Measurements from ENCODE around the gene IRF4.

The IRF4 gene

GRCh38 chr6:428047-428603 lies 36.6 kb downstream of the IRF4 start:
- no peak for TF ChIP-seq CTCF (IDR thresholded peaks at IDR 0.05; ENCODE audit: low read depth, low read length, missing control alignments)
- no peak overlapping the region for H3K4me3 ChIP-seq (ENCODE audit: low read depth, low read length)
- DNase-seq (ENCODE audit: low read depth): no peak
- in situ Hi-C loops (cut with HindIII; ENCODE audit: low sequenced_read_pairs): no loop called here

- no peak for DNase-seq (ENCODE audit: low read depth)
- no peak for TF ChIP-seq CTCF (IDR thresholded peaks at IDR 0.05; ENCODE audit: low read depth, low read length, missing control alignments)
- in situ Hi-C loops (cut with HindIII; ENCODE audit: low sequenced_read_pairs): no loop called here
- no peak overlapping the region for H3K4me3 ChIP-seq (ENCODE audit: low read depth, low read length)
Observed at GRCh38 chr6:429515-430121, 38.1 kb downstream of the IRF4 start.

- in situ Hi-C loops (cut with HindIII; ENCODE audit: low sequenced_read_pairs): no loop called here
- no peak for DNase-seq (ENCODE audit: low read depth)
- H3K4me3 ChIP-seq (ENCODE audit: low read depth, low read length): no peak overlapping the region
- no peak for TF ChIP-seq CTCF (IDR thresholded peaks at IDR 0.05; ENCODE audit: low read depth, low read length, missing control alignments)
Observed at GRCh38 chr6:431504-431903, 40.0 kb downstream of the IRF4 start.

- no peak overlapping the region for H3K4me3 ChIP-seq (ENCODE audit: low read depth, low read length)
- TF ChIP-seq CTCF (IDR thresholded peaks at IDR 0.05; ENCODE audit: low read depth, low read length, missing control alignments): no peak
- DNase-seq (ENCODE audit: low read depth): no peak
- in situ Hi-C loops (cut with HindIII; ENCODE audit: low sequenced_read_pairs): no loop called here
Observed at GRCh38 chr6:431986-432385, 40.4 kb downstream of the IRF4 start.

- in situ Hi-C loops (cut with HindIII; ENCODE audit: low sequenced_read_pairs): no loop called here
- H3K4me3 ChIP-seq (ENCODE audit: low read depth, low read length): no peak overlapping the region
- no peak for DNase-seq (ENCODE audit: low read depth)
- no peak for TF ChIP-seq CTCF (IDR thresholded peaks at IDR 0.05; ENCODE audit: low read depth, low read length, missing control alignments)
Observed at GRCh38 chr6:434051-434705, 42.6 kb downstream of the IRF4 start.

GRCh38 chr6:435441-436307 lies 44.1 kb downstream of the IRF4 start:
- no peak overlapping the region for H3K4me3 ChIP-seq (ENCODE audit: low read depth, low read length)
- TF ChIP-seq CTCF (IDR thresholded peaks at IDR 0.05; ENCODE audit: low read depth, low read length, missing control alignments): no peak
- no peak for DNase-seq (ENCODE audit: low read depth)
- in situ Hi-C loops (cut with HindIII; ENCODE audit: low sequenced_read_pairs): no loop called here

All from astrocyte of the cerebellum (primary cell).